ENCODE data around the gene CHST11. TPM values are rescaled to one million over a fixed set of nuclear protein-coding genes. Genes with fewer than 3 reads are reported as not detected.

CHST11 gene
- total RNA-seq, 1 experiment from 2014 or later, result 6.7 TPM

- no peak overlapping the region for H3K4me2 ChIP-seq (ENCODE audit: insufficient read depth, insufficient read length, low read length)
- H3K4me1 ChIP-seq (ENCODE audit: insufficient read depth, low read length), result no peaks in the 10 kb centered on the region; the same call in 1 of the 2 replicates
- H3K14ac ChIP-seq (ENCODE audit: insufficient read depth, low read length), result no peak overlapping the region
- no peak overlapping the region for H4K91ac ChIP-seq (ENCODE audit: insufficient read length, low read depth, low read length)
- WGBS (ENCODE audit: extremely low coverage, insufficient read length, low lambda C conversion rate), result no CpG with 5 or more reads among the region's 1 CpG
- no peak overlapping the region for H4K5ac ChIP-seq (ENCODE audit: insufficient read length, low read depth, low read length)
- no peak overlapping the region for H3K27ac Mint-ChIP-seq
- H3K79me1 ChIP-seq (ENCODE audit: insufficient read depth, low read depth, low read length, poor library complexity, severe bottlenecking), result no peaks in the 10 kb centered on the region
- peaks cover 20 to 25% of the 10 kb centered on the region in 2 experiments for H3K4me1 Mint-ChIP-seq
- H3K9ac ChIP-seq (ENCODE audit: extremely low read depth, insufficient read length, low read length), result no peak overlapping the region
- H3K23ac ChIP-seq (ENCODE audit: insufficient read length, low read depth, low read length), result no peak overlapping the region
- H3K36me3 Mint-ChIP-seq (ENCODE audit: insufficient read depth in 1 of 3, low read depth in 3 of 3), result no peaks in the 10 kb centered on the region
- H3K56ac ChIP-seq (ENCODE audit: insufficient read length, low read depth, low read length), result no peak overlapping the region
- H2BK120ac ChIP-seq (ENCODE audit: low read depth, low read length, poor library complexity, severe bottlenecking), result no peak overlapping the region
- H2AFZ ChIP-seq (ENCODE audit: low read length), result no peak overlapping the region
- no peak overlapping the region for H3K4me3 Mint-ChIP-seq
- no peak overlapping the region for H3T11ph ChIP-seq (ENCODE audit: low read length)
- H3K9me3 Mint-ChIP-seq, result no peaks in the 10 kb centered on the region
- no peaks in the 10 kb centered on the region; the same call in 1 of the 2 replicates for H3K27me3 Mint-ChIP-seq (ENCODE audit: low read depth)
- H2BK15ac ChIP-seq (ENCODE audit: low read depth, low read length), result no peak overlapping the region
- H2BK20ac ChIP-seq (ENCODE audit: low read depth, low read length, poor library complexity, severe bottlenecking), result no peak overlapping the region
- H3K79me2 ChIP-seq (ENCODE audit: insufficient read depth, low read length), result no peaks in the 10 kb centered on the region; the same call in 1 of the 2 replicates
- no peak overlapping the region for H4K8ac ChIP-seq (replicated peaks; ENCODE audit: insufficient read length, low read depth, low read length)
- no peaks in the 10 kb centered on the region for H3K23me2 ChIP-seq (ENCODE audit: insufficient read length, low read depth, low read length, poor library complexity, severe bottlenecking)
- H3K27me3 ChIP-seq (ENCODE audit: insufficient read depth, low read length), result no peaks in the 10 kb centered on the region
- H3K9me3 ChIP-seq (ENCODE audit: control insufficient read depth, low read depth, low read length), result no peaks in the 10 kb centered on the region
- H3K18ac ChIP-seq (ENCODE audit: insufficient read length, low read depth, low read length), result no peak overlapping the region
- TF ChIP-seq, protein P1, sequence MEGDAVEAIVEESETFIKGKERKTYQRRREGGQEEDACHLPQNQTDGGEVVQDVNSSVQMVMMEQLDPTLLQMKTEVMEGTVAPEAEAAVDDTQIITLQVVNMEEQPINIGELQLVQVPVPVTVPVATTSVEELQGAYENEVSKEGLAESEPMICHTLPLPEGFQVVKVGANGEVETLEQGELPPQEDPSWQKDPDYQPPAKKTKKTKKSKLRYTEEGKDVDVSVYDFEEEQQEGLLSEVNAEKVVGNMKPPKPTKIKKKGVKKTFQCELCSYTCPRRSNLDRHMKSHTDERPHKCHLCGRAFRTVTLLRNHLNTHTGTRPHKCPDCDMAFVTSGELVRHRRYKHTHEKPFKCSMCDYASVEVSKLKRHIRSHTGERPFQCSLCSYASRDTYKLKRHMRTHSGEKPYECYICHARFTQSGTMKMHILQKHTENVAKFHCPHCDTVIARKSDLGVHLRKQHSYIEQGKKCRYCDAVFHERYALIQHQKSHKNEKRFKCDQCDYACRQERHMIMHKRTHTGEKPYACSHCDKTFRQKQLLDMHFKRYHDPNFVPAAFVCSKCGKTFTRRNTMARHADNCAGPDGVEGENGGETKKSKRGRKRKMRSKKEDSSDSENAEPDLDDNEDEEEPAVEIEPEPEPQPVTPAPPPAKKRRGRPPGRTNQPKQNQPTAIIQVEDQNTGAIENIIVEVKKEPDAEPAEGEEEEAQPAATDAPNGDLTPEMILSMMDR (conservative IDR thresholded peaks at IDR 0.05), result no peak
- H2BK12ac ChIP-seq (ENCODE audit: insufficient read length, low read depth, low read length), result no peak overlapping the region
- H4K20me1 ChIP-seq (ENCODE audit: control insufficient read depth, insufficient read depth, insufficient read length), result no peaks in the 10 kb centered on the region
- H3K27ac ChIP-seq (ENCODE audit: insufficient read length, low read depth, low read length), result no peak overlapping the region
- no peak overlapping the region for H2AK5ac ChIP-seq (ENCODE audit: insufficient read length, low read length)
- H3K4ac ChIP-seq (ENCODE audit: low read depth, low read length), result no peak overlapping the region
- no peak overlapping the region for H2BK5ac ChIP-seq (ENCODE audit: insufficient read length, low read length)
- no peak for DNase-seq
These were observed 12.8 kb downstream of the CHST11 start for GRCh38 chr12:104469523-104469922.
